SK-N-MC (cell line): ENCODE results near the gene DUSP28.

ENCODE experiments used
- EZH2 ChIP-seq: fragments of 200-600 bp; sonication (generic); IDR thresholded peaks from one replicate; pipeline ENCODE4 v1.6.1; 2017; ENCODE audit warnings: antibody characterized with exemption
- POLR2AphosphoS5 ChIP-seq: IDR thresholded peaks from 2 replicates; pipeline ENCODE4 v1.6.1; 2012; ENCODE audit warnings: mild to moderate bottlenecking, low read depth, low read length, borderline replicate concordance

GRCh38 chr2:240600451-240600961 is 40.3 kb downstream of the DUSP28 start:
- TF ChIP-seq EZH2 (no peak), POLR2AphosphoS5 (no peak)
